Heart left ventricle (tissue), 16 donors: ENCODE results near the gene OR10A2. TPM values are rescaled to one million over a fixed set of nuclear protein-coding genes. Genes with fewer than 3 reads are reported as not detected.

Experiments used
- ATAC-seq, 4 donors: fragments of 200-7000 bp; cut with Tn5 transposase; one replicate each; pipeline ENCODE4 v1.9.1; 2020 to 2022; ENCODE audit warnings: moderate library complexity in 4 of 4, mild to moderate bottlenecking in 3 of 4, moderate number of reproducible peaks in 1 of 4
- DNase-seq, 5 donors: peaks; one replicate each; pipeline ENCODE4 v3.0.0-alpha.2; 2020
- H3K27ac ChIP-seq, 12 donors: fragments of 200-600 bp; sonication (generic) in 4 of 12; one replicate each; pipeline versions ENCODE4 v1.5.0 to v1.8.0; 2016 to 2022; ENCODE audit warnings: mild to moderate bottlenecking in 2 of 12
- H3K27me3 ChIP-seq, 9 donors: fragments of 200-600 bp; sonication (generic) in 2 of 9; one replicate each; pipeline versions ENCODE4 v1.5.1 to v1.8.0; 2016 to 2022; ENCODE audit warnings: mild to moderate bottlenecking in 3 of 9
- H3K36me3 ChIP-seq, 9 donors: fragments of 200-600 bp; sonication (generic) in 2 of 9; one replicate each; pipeline versions ENCODE4 v1.5.0 to v1.8.0; 2018 to 2022; ENCODE audit warnings: mild to moderate bottlenecking in 2 of 9
- H3K4me1 ChIP-seq, 12 donors: fragments of 200-600 bp; sonication (generic) in 4 of 12; one replicate each; pipeline versions ENCODE4 v1.5.0 to v1.8.0; 2016 to 2022; ENCODE audit warnings: mild to moderate bottlenecking in 3 of 12
- H3K4me3 ChIP-seq, 12 donors: fragments of 200-600 bp; sonication (generic) in 4 of 12; one replicate each; pipeline versions ENCODE4 v1.5.0 to v1.8.0; 2017 to 2022; ENCODE audit warnings: mild to moderate bottlenecking in 9 of 12, moderate library complexity in 4 of 12
- H3K9me3 ChIP-seq, 12 donors: fragments of 200-600 bp; sonication (generic) in 4 of 12; one replicate each; pipeline versions ENCODE4 v1.5.0 to v1.8.0; 2016 to 2022; ENCODE audit warnings: mild to moderate bottlenecking in 1 of 12
- POLR2A ChIP-seq, 2 donors: fragments of 450-650 bp; IDR thresholded peaks; one replicate each; pipeline ENCODE4 v1.6.1; 2017; ENCODE audit warnings: antibody characterized with exemption in 2 of 2, mild to moderate bottlenecking in 2 of 2, moderate library complexity in 2 of 2
- WGBS, 4 donors: extraction: QIAGEN DNeasy Blood & Tissue Kit in 2 of 4; methylation state at CpG; one replicate each; pipeline versions ENCODE4 v1.1.5 to v1.1.7; 2013 to 2018; 5-methylcytosine and 5-hydroxymethylcytosine counted together
- intact Hi-C, 10 donors: fragments of 100-400 bp; cut with DNase I; formaldehyde crosslinking; loops; one replicate each; pipeline versions ENCODE4 v1.11.1 to v1.14.2; 2022
- polyA plus RNA-seq, 2 donors: library from polyadenylated mRNA; stranded (reverse); fragments of 200-250 nt; gene quantifications; one replicate each; pipeline ENCODE4 v1.2.3, GENCODE V29; 2013
- total RNA-seq, 9 donors: library from RNA; depleted of rRNA in 2 of 9; stranded (reverse); fragments of >200 nt in 2 of 9; fragmentation: NEBNext Ultra II Directional in 3 of 9; extraction: Animal tissue kit (Norgen Biotek cat#: 25700) in 3 of 9; gene quantifications; one replicate each; pipeline versions ENCODE4 v1.1.0 to v1.2.4, GENCODE V29; 2016 to 2023
- TF ChIP-seq, protein P1 (sequence below), 12 donors: fragments of 200-600 bp; sonication (generic) in 4 of 12; IDR thresholded peaks; one replicate each; pipeline versions ENCODE4 v1.5.0 to v1.8.0; 2018 to 2022; ENCODE audit warnings: antibody characterized with exemption in 12 of 12, mild to moderate bottlenecking in 5 of 12
- donor health status: ischemic (EF 13 %, LVEDD 7.1; RV severe dilation, severe dysfunction).
- donor health status: healthy with polysubstance abuse.
- donor health status: DM: no; HTN: yes; CAD: no.
- donor health status: DM: no; HTN: no; CAD: no.
- donor health status: ischemic (EF 25% LVEDD 6.9; RV normal size, moderate dysfunction).
- donor health status: ischemic (EF 25% LVEDD 5.7; RV mildly dilated, moderate dysfunction).
- donor health status: healthy.
- donor health status: DM: yes; HTN: yes; CAD: no.
- donor health status: ischemic (EF 35%, LVEDD 5.7; RV mildly dilated, moderate dysfunction).
- donor health status: nonischemic (EF 11% LVEDD 7.7; RV severe dilation, severe dysfunction).
- donor health status: DM: yes; HTN: yes; CAD: no.
- donor health status: PGD.
- donor health status: ischemic (EF 29% LVEDD 5.4; RV normal size, mild dysfunction).
- donor health status: nonischemic (EF 23%, LVEDD 6.1; RV moderate dilation, normal function).

Gene OR10A2
- total and polyA plus RNA-seq, 11 donors = not detected

DNA sequence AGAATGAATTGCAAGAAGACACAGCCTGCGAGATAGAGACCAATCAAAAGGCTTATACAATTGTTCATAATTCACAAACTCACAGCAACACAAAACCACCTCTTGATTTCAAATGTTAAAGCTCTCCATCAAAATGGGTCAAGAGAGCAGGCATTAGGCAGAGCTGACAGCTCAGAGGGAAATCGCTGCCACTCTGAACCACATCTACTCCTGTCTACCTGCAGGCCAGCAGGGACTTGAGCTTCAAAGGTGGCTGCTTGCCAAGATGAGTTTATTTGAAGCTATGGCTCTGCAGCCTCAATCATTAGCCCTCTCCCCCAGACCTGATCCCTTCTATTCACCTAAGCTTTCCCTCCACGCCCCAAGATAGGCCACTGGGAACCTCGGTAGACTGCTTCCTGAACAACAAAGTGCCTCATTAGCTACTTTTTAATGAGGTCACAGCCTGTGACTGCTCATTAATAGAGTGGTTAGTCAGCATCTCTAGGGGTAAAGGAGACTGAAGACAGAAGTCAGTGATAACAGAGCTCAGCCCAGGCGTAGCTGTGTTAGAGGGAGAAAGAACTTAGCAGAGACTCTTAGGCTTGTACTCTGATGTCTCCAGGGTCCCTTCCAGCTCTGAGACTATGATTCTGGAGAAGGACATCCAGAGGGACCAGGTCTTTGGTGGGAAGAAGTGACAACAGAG, 38.6 kb upstream of the OR10A2 start:
- 49 to 55% (median 52%) methylated on average over 5 of the region's 5 CpGs for WGBS, 4 donors
- peaks cover 0 to 14% (median 4%) of the 10 kb centered on the region in 12 donors for H3K9me3 ChIP-seq
- no peaks in the 10 kb centered on the region for H3K27me3 ChIP-seq
- TF ChIP-seq, protein P1, sequence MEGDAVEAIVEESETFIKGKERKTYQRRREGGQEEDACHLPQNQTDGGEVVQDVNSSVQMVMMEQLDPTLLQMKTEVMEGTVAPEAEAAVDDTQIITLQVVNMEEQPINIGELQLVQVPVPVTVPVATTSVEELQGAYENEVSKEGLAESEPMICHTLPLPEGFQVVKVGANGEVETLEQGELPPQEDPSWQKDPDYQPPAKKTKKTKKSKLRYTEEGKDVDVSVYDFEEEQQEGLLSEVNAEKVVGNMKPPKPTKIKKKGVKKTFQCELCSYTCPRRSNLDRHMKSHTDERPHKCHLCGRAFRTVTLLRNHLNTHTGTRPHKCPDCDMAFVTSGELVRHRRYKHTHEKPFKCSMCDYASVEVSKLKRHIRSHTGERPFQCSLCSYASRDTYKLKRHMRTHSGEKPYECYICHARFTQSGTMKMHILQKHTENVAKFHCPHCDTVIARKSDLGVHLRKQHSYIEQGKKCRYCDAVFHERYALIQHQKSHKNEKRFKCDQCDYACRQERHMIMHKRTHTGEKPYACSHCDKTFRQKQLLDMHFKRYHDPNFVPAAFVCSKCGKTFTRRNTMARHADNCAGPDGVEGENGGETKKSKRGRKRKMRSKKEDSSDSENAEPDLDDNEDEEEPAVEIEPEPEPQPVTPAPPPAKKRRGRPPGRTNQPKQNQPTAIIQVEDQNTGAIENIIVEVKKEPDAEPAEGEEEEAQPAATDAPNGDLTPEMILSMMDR (IDR thresholded peaks at IDR 0.05) = no peak
- TF ChIP-seq POLR2A (IDR thresholded peaks at IDR 0.05) = no peak
- ATAC-seq = no peak
- intact Hi-C loops = no loop called here
- H3K36me3 ChIP-seq = no peaks in the 10 kb centered on the region
- H3K4me1 ChIP-seq = no peaks in the 10 kb centered on the region
- DNase-seq = no peak
- no peak overlapping the region for H3K4me3 ChIP-seq
- H3K27ac ChIP-seq = no peak overlapping the region

DNA sequence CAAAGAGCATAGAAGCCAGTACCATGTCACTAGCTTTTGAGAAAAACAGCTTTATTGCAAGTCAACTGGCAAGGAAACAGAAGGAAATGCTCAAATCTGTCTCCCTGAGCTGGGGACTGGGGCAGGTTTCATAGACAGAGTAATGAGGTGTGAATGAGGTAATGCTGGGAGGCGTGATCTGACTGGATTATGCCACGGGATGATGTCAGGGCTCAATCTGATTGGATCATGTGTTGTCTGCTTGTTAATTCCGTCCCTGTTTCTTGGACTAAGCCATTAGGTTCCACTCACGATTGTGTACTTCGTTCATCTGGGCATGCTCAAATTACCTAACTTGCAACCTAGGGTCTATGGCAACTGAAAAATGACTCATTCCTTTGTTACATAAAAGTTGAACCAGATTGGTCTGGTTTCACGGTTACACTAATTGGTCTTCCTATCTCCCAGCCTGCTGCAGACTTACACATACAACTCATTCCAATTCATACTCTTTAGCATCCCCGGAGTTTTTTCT, 37.6 kb upstream of the OR10A2 start:
- Histone ChIP-seq H3K27me3 (no peaks in the 10 kb centered on the region), H3K36me3 (no peaks in the 10 kb centered on the region), H3K27ac (no peak overlapping the region), H3K9me3 (peaks cover 0 to 7% (median 0%) of the 10 kb centered on the region in 12 donors), H3K4me3 (no peak overlapping the region), H3K4me1 (no peaks in the 10 kb centered on the region)
- no peak for DNase-seq
- 73 to 79% (median 77%) methylated on average over 7 of the region's 7 CpGs for WGBS, 4 donors
- intact Hi-C loops = no loop called here
- TF ChIP-seq POLR2A (IDR thresholded peaks at IDR 0.05) = no peak
- TF ChIP-seq, protein P1 (IDR thresholded peaks at IDR 0.05) = no peak
- ATAC-seq = peak in 2 of 4 donors; percentile 22 to 50

DNA sequence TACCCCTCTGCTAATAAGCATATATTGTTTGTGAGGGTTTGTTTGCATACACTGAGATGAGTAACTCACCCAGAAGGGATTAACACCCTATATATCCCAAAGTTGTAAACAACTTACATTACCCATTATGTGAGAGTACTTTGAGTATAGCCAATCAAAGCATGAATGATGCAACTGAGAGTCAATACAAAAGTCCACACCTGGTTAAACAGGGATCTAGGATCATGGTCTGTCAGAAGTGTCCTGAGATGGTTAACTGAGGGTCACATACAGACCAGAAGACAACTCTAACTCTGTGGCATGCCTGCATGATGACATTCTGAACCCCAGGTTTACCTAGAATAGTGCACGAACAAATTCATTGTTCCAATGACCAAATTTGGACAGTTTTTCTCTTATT, 34.8 kb upstream of the OR10A2 start:
- DNase-seq = no peak
- ATAC-seq = no peak
- WGBS, 4 donors = 81 to 92% (median 86%) methylated on average over 1 of the region's 1 CpG
- intact Hi-C loops = no loop called here
- H3K36me3 ChIP-seq = no peaks in the 10 kb centered on the region
- TF ChIP-seq, protein P1 (IDR thresholded peaks at IDR 0.05) = no peak
- no peak for TF ChIP-seq POLR2A (IDR thresholded peaks at IDR 0.05)
- no peak overlapping the region for H3K4me3 ChIP-seq
- H3K27ac ChIP-seq = no peak overlapping the region
- no peaks in the 10 kb centered on the region for H3K27me3 ChIP-seq
- no peaks in the 10 kb centered on the region for H3K9me3 ChIP-seq
- no peaks in the 10 kb centered on the region for H3K4me1 ChIP-seq

DNA sequence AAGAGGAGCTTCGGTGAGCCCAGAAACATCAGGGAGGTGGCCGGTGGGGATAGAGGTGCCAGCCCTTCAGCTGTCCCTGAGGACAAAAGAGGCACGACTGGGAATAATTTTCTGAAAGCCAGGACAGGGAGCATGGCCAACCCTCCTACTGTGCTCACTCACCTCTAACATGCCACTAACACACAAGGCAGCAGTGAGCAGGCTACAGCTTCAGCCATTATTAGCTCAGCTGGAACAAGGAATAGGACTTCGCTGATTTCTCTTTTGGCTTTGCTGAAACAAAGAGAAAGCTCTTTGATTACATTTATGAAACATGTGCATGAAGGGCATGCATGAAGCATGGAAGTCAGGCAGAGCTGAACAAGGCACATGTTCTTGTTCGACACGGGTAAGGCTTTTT, 29.5 kb upstream of the OR10A2 start:
- H3K4me3 ChIP-seq = no peak overlapping the region
- no peaks in the 10 kb centered on the region for H3K9me3 ChIP-seq
- H3K4me1 ChIP-seq = no peaks in the 10 kb centered on the region
- H3K27me3 ChIP-seq = no peaks in the 10 kb centered on the region
- ATAC-seq = no peak
- DNase-seq = no peak
- intact Hi-C loops = no loop called here
- TF ChIP-seq, protein P1 (IDR thresholded peaks at IDR 0.05) = no peak
- TF ChIP-seq POLR2A (IDR thresholded peaks at IDR 0.05) = no peak
- no peaks in the 10 kb centered on the region for H3K36me3 ChIP-seq
- no peak overlapping the region for H3K27ac ChIP-seq
- WGBS, 4 donors = 77 to 86% (median 82%) methylated on average over 6 of the region's 6 CpGs
